ENCODE data around the gene DOK7.
"Not testable (repeated sequence)": the region's sequence is repeated elsewhere in the genome, so short reads cannot be mapped to it uniquely, and the experiment has no call there.

The DOK7 gene

DNA sequence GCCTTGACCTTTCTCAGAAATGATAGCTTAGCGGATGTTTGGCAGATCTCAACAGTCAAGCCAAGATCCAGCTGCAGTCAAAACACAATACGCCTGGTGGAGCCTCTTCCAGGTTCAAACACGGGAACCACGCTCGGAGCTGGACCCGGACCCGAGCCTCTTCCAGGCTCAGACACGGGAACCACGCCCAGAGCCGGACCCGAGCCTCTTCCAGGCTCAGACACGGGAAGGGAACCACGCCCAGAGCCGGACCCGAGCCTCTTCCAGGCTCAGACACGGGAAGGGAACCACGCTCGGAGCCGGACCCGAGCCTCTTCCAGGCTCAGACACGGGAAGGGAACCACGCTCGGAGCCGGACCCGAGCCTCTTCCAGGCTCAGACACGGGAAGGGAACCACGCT lies 48.5 kb downstream of the DOK7 start:
- DNase-seq = not testable (repeated sequence)

DNA sequence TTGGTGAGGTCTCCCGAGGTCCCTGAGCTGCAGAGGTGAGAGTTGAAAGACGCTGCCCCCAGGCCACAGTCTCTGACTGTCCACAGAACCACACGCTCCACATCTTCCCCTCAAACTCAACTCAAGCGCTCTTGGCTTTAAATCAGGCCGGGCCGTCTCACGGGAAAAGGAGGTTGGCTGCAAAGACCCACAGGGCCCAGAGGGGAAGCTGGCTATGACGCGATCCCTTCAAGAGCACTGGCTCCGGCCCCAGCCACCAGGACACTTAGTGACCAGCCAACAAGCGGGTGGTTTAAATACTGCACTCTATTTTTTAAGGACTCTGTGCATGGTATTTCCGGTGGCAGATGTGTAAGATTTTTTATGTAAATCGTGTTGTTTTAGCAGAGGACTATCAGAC lies 49.2 kb downstream of the DOK7 start:
- no peak for DNase-seq

DNA sequence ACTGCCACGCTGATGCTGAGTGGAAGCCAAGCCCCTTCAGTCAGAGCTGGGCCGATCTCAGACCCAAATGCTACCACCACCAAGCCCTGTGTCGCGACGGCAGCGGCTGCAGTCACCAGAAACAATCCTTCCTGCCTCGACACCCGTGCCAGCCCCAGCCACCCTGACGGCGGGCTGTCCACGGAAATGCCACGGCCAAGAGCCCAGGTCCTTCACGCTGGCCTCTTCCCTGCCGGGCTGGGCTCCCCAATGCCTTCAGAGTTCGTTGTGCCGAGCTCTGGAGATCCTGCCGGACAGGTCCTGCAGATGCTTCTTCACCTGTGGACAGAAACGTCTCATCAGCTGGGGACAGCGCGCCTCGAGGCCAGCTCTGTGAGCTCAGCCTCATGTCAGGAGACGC lies 49.6 kb downstream of the DOK7 start:
- no peak for DNase-seq

DNA sequence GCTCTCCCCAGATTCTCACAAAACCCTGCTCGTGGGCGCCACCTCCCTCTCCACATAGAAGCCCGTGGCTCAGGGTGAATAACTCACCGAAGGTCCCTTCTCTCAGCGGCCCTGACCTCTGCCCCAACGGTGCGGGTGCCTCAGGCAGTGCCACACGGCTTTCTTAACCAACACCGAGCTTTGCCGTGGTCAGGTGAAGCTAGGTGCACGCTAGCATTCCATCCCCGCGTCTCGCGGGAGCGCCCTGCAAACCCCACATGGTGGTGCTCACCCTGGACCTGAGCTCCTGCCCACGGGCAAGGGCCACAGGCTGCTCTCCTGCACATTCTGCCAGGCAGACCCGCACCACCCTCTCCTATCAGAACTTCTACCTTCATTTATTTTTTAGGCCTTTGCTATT lies 50.7 kb downstream of the DOK7 start:
- no peak for DNase-seq

DNA sequence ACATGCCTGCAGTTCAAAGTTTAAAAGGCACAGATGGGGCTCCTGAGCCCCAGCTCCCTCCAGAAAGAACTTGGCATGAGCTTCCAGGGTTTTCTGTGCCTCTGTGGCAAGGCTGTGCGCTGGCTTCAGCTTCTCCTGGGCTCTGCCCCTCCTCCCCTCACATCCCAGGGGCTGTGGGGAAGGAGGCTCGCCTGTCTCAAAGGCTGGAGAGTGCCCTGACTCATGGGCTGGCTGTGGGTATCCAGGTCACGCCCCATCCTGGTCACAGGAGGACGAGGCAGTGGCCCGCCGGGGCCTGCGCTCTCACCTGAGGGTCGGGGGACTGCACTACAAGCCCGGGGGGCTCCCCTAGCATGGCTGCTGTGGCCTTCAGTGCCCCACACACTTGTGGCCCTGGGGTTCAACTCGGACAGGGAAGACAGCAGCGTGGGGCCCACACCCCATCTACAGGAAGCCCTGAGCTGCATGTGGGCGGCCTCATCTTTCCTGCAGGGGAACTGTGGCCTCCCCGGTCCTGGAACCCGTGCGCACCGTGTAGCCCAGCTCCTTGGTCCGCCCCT lies 51.2 kb downstream of the DOK7 start:
- DNase-seq = no peak

DNA sequence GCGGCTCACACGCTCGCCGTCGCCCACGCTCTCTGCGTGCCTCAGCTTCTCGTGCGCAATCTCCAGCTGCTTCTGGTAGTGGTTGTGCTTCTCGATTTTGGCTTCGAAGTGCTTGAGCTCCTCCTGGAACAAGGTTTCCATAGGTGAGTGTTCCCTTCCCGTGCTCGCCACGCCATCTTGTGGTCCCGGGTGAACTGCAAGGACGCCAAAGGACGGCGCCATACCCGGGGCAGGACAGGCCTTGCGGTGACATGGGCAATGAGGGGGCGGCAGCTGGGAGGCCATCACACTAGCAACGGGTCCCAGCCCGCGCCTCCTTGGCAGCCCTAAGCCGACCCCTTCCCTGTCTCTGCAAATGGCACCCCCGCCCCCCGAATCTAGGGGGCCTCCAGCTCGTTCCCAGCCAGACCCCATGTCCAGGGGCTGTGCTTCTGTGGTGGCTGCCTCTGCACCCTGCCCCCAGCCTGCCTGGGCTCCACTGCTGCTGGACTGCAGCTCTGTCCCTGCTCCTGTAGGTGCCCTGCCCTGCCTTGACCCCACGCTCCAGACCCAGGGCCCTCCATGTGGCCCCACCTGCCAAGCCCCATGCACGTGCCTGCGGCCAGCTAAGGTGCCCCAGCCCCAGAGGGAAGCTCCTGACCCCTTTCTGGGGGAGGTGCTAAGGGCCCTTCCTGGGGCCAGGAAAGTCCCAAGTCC lies 51.8 kb downstream of the DOK7 start:
- no peak for DNase-seq

DNA sequence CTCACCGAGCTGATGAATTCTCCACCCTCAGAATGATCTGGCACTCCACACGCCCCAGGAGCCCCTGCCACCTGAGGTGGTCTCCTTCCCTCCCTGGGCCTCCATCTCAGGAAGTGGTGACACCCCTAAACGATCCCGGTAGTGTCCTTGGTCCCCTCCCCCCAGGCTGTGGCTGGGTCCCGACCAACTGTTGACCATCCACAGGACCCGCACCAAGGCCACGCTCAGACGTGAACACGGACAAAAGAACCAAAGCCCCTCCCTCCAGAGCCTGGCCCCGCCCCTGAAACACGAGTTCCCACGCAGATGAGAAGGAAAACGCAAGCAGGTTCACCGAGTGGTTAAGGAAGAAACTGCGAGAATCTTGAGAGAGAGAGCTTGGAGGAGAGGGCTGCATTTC lies 52.5 kb downstream of the DOK7 start:
- DNase-seq = no peak

DNA sequence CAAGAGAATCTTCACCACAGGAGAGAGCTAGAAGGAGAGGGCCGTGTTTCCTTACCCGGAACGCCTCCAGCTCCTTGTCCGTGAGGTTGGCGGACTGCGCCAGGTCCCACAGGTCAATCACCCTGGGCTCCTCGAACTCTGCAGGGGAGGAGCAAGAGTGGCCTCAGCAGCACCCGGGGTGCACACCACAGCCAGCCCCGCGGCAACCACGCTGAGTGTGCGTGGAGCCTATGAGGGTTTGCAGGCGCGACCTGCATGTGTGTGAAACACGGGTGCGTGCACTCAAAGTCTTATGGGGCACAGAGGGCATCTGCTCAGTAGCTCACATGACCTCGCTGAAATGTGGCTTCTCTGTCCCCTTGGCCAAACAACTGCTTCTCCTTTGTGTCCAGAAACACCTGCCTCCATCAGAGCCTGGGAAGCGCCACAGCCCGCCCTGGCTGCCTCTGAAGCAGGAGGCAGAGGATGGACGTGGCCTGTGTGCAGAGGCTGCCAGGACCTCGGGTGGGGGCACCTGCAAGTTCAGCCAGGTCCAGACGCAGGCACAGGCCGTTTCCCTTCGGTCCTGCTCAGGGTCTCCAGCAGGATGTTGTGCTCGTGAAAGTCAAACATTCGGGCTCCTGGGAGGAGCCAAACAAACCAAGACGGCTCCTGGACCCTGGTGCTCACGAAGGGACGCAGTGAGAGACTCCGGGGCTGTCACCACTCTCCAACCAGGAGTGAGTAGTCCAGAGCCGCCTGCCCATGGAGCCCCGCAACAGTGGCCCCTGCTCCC lies 53.1 kb downstream of the DOK7 start:
- DNase-seq = no peak

DNA sequence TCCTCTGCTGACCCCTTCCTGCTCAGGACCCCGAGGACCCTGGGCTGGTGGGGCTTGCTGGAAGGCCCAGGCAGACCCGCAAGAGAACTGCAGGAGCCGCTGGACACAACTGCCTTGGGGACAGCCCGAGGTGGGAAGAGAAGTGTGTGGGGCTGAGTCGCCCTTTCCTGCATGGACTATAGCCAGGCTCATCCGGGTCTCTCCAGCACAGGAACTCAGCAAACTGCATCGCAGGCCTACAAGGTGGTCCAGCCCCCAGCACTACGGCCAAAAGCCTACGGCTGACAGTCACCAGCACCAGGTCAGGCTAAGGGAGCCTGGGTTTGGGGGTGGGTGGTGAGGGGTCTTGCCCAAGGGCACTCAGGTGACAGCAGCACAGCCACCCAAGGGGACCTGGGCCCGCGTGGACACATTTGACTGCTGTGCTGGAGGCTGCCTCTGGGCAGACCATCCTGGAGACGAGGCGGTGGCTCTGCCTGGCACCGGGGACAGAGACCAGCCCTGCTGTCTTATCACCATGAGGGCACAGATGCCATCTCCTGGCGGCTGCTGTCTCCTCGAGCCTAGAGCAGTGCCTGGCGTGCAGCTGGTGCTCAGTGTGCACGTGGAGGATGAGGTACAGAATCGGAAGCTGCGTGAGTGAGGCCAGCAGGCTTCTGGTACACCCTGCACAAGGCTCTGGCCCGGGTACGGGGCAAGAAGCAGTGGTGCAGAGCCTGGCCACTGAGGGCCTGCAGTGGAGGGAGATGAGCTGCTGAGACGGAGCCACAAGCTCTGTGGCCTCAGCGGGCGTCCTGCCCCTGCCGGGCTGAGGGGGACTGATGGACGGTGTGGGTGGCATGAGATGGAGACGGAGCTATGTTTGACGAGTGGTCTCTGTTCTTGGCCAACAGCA lies 54.0 kb downstream of the DOK7 start:
- no peak for DNase-seq

DNA sequence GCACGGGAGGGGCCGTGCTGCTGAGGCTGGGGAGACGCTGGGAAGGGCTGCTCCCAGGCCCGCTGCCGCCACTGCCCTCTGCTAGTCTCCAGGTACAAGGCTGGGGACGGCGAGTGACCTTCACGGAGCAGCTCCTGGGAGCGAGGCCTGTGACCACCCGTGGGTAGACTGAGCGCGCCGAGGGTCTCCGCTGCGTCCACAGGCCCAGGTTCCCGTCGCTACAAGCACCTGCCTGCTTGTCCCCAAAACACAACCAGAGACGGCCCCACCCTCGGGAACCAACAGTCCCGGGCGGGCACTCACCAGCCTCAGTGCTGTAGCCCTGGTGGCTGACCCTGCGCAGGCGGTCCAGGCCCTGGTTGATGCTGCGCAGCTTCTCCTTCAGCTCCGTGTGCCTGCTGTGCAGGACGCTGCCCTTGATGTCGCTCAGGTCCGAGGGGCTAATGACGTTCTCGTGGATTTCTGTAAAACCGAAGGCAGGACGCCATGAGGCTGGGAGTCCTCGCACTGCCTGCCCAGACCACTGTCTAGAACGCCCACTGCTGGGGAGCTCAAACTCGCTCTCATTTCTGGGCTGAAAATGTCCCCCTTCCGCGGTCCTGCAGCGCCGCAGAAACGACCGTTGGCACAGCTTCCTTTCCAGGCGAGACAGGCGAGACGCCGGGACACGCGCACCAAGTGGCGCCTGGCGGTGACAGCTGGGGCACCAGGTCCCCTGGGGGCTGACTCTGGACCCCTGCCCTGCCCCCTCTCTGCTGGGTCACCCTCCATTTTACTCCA lies 54.8 kb downstream of the DOK7 start:
- DNase-seq = no peak

DNA sequence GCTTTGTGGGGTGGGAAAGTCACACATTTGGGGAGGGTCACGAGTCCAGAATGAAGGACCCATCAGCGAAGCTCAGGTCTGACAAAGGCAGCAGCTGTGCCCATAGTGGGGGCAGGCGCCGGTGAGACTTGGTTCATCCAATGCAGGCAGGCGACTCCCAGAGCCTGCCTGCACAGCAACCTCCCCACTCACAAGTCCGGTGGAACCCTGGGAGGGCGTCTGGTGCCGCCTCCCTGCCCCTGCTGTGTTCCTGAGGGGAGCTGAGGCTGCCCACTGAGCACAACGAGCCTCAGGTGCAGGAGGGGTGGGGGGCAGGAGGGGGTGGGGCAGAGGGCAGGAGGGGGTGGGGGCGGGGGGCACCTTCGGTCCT lies 55.4 kb downstream of the DOK7 start:
- no peak for DNase-seq

DNA sequence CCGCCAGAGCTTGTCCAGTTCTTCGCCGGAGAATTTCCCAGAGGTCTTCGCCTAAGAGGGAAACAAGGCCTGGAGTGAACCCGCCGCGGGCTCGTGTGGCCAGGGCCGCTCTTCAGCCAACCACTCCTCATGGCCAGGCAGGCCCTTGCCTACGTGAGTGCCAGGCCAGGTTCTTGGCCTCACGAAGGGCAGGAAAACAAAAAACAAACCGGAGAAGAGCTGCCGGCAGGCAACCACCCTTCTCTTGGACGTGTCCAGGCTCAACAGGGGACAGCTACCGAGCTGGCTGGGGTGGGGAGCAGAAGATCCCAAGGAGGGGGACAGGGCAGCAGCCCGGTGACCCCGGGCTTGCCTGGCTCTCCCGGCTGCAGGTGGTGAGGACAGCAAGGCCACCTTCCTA lies 55.8 kb downstream of the DOK7 start:
- DNase-seq = peak in 1 of 2 donors; percentile 0

DNA sequence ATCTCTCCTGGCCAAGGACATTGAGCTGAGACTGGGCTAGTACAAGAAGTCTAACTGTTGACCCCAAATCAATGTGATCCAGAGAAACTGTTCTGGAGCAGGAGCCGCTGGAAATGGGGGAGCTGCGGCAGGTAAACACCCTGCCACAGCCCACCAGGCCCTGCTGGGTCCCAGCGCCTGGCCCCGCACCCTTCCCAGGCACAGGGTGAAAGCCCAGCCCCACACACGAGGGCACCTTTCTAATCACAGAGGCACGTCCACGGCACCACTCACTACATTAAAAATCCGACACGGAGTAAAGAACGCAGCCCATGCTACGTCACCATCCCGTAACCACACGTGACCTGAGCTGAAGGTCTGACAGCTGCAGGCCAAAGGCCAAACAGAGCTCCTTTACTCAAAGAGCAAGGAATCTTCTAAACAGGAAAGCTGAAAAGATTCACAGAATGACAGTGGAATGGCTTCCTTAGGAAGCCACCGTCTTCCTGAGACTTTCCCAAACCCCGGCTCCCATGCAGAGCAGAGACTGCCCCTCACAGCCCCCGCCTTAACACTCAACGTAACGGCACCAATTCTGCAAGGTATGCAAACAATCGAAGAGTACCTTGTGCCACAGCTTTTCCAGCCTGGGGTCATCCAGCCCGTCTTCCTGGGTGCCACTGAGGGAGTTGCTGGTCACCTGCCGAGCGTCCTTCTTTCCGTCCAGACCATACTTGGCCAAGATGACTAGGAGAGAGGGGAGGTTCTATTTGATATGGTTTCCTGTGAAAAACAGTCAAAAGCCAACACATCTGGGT lies 56.6 kb downstream of the DOK7 start:
- DNase-seq = peak in 1 of 2 donors; percentile 1

DNA sequence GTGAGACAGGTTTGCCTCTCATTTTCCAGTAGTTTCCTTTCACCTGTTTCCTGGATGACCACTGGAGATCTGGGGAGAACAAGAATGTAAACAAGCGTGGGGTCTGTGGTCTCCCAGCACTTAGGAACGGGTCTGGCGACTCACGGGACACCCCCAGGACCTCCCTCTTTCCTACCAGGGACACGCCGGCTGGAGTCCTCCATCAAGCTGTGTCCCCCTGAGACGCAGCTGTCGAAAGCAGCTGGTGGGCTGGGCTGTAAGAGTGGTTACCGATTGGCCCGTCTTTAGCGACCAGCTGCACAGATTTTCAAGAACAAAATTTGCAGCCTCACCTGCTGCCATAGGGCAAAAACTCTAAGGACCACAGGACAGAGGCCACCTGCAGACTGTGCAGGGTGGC lies 57.2 kb downstream of the DOK7 start:
- DNase-seq = no peak

DNA sequence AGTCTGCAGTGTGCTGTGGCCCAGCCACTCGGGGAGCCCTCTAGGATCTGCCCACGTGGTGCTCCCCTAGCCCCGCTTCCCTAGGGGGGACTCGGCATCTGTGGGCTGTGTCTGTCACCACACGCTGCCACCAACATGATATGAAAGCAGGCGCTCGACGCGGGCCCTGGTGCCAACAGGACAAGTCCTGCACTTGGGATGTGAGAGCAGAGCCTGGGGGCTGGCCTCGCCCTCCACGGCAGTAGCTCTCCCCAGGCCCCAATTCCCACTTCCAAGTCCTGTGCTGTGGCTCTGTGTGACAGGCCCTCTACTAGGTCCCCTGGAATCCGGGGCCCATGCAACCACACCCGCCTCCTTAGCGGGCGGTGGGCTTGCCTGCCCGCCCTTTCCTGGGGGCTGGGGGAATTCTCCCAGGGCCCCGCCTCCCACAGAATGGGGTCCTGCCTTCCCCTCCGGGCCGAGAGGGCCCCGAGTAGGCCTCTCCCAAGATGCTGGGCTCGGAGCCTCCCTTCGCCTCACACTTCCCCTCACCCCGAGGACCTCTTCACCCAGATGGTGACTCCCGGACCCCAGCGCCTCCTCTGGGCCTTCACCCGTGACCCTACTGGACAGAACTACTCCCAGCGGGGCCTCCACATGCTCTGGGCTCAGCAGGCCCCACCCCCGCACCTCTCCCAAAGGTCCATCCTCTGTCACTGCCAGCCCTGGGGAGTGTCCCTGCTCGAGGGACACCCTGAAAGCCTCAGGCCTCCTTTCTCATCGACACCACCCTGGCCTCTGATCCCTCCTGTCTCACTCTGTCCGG lies 57.9 kb downstream of the DOK7 start:
- DNase-seq = no peak

DNA sequence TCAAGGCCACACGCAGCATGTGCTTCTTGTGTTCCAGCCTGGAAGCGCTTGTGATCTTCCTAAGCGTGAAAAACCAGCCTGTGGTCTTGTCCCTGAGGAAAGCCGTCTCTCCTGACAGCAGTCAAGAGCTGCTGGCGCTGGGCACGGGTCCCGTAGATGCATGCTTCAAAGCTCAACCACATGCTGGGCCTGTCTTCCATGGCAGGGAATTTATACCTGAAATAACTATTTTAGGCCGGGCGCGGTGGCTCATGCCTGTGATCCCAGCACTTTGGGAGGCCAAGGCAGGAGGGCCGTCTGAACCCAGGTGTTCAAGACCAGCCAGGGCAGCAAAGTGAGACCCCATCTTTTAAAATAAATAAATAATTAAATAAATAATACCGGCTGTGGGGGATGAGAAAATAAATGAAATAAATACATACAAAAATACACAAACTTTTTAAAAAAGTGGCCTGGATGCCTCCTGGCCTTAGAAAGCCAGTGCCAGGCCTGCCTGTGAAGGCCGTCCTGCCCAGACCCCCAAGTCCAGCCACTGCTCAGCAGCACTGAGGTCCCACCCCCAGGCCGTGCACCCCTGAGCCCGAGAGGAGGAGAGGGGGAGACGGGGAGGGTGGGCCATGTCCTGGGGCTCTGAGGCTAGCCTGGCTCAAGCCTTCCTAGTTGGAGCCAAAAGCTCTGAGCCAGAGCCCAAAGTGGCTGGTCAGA lies 58.7 kb downstream of the DOK7 start:
- no peak for DNase-seq

DNA sequence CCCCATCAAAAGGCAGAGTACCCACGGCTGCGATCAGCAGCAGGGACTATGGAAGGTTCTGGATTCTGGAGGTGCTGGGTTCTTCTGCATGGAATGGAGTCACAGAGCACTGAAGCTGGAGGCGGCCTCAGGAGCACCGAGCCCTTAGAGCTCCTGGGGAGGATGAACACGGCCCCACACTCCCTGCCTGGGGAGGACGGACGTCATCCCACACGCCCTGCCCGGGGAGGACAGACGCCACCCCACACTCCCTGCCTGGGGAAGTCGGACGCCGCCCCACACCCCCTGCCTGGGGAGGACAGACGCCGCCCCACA lies 59.2 kb downstream of the DOK7 start:
- DNase-seq = no peak

DNA sequence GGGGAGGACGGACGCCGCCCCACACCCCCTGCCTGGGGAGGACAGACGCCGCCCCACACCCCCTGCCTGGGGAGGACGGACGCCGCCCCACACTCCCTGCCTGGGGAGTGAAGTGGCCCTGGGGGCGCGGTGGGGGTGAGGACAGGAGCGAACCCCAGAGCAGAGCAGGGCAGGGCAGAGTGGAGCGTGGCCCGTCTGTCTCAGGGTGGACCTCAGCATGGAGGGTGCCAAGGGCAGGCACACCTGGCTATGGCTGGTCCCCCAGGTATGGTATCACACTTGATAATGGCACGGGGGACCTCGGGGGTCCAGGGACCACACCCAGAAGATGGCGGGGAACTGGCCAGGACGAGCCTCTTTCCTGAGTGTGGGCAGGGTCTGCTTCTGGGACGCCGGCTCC lies 59.5 kb downstream of the DOK7 start:
- DNase-seq = no peak

DNA sequence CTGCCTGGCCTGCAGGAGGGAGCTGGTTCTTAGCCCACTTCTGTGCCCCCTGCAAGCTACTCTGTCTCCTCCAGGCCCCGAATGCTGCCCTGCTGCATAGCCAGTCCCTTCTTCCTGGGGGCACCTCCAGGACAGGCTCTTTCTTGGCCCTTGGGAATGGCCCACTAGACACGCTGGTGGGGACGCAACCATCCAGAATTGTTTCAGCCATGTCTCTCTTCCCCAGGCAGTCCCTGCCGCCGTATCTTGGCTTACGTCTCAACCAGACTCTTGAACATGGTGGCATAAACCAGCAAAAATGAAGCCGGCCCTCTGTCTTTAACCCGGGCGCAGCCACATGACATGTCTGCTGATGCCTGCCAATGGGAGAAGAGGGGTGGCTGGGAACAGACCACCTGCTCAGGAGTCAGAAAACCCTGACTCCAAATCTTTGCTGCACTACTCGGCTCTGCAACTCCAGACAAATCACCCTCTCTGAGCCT lies 60.1 kb downstream of the DOK7 start:
- no peak for DNase-seq

DNA sequence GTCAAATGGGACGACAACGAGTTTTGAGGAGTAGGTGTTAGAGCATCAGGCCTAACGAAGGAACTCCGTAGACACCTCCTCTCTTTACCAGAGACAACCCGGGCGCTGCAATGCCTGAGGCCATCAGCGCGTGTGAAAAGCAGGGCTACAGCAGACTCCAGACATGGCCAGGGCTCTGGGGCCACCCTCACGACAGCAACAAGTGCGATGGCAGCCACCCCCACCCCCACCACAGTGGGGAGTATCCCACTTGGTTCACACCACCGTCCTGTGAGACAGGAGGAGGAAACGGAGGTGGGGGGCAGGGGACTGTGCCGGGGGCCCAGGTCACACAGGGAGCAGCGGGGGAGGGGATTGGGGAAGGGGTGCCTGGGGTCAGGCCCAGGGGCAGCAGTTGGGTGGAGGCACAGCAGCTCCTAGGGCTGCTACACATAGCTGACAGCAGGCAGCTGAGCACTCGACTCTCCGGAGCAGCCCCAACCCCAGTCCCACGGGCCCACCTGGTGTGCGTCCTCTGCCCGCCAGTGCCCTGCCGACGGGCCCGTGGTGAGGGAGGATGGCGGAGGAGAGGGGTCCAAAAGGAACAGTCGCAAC lies 60.6 kb downstream of the DOK7 start:
- no peak for DNase-seq

All from activated CD4-positive, alpha-beta T cell treated with anti-CD3 and anti-CD28 coated beads for 4 hours (primary cell).